H1 (cell line): Measurements from ENCODE around the gene HIPK2. TPM values are rescaled to one million over a fixed set of nuclear protein-coding genes. Genes with fewer than 3 reads are reported as not detected.

Source experiments
- CEBPB ChIP-seq: IDR thresholded peaks from 2 replicates; pipeline ENCODE4 v1.6.1; 2012; ENCODE audit warnings: low read depth, low read length
- CHD1 ChIP-seq: IDR thresholded peaks from 2 replicates; pipeline ENCODE4 v1.6.1; 2012; ENCODE audit warnings: low read depth, low read length, improper control_type of control experiment
- CHD7 ChIP-seq: fragments of 300-600 bp; sonication (generic); IDR thresholded peaks from 2 replicates; pipeline ENCODE4 v1.7.1; 2012; ENCODE audit warnings: low read length, moderate library complexity, mild to moderate bottlenecking, inconsistent platforms; ENCODE audit not compliant: insufficient replicate concordance
- EGR1 ChIP-seq: IDR thresholded peaks from 2 replicates; pipeline ENCODE4 v1.6.1; 2011; ENCODE audit warnings: low read depth, low read length, borderline replicate concordance
- MAX ChIP-seq: IDR thresholded peaks from 2 replicates; pipeline ENCODE4 v1.6.1; 2012; ENCODE audit warnings: inconsistent platforms
- POLR2A ChIP-seq, 2 experiments: IDR thresholded peaks; 1 replicate in 1 of 2; 2 replicates in 1 of 2; pipeline ENCODE4 v1.6.1; 2011; ENCODE audit warnings: low read depth in 2 of 2, low read length in 2 of 2, mild to moderate bottlenecking in 2 of 2; ENCODE audit errors: control extremely low read depth in 1 of 2
- RXRA ChIP-seq: IDR thresholded peaks from 2 replicates; pipeline ENCODE4 v1.6.1; 2011; ENCODE audit warnings: low read depth, mild to moderate bottlenecking, low read length, moderate library complexity; ENCODE audit not compliant: insufficient read depth
- SP1 ChIP-seq: IDR thresholded peaks from 2 replicates; pipeline ENCODE4 v1.6.1; 2011; ENCODE audit warnings: low read depth, low read length
- polyA plus RNA-seq, 7 experiments: library from polyadenylated mRNA; depleted of rRNA in 3 of 7; stranded (reverse) in 5 of 7; unstranded in 2 of 7; fragments of >200 nt in 5 of 7; fragments of 200-250 nt in 2 of 7; gene quantifications; 1 replicate in 5 of 7; 2 replicates in 1 of 7; 4 replicates in 1 of 7; pipeline versions ENCODE4 v1.2.1 to v1.2.3, GENCODE V29; 2011 to 2013; ENCODE audit warnings: missing spikeins in 2 of 7, mixed read lengths in 2 of 7
- total RNA-seq: library from RNA; stranded (reverse); fragmentation: NEBNext Ultra II Directional; extraction: Animal tissue kit (Norgen Biotek cat#: 25700); gene quantifications from 2 replicates; pipeline ENCODE4 v1.2.1, GENCODE V29; 2021

Gene HIPK2
- total and polyA plus RNA-seq, 2 of the 8 experiments (the other 6 are each of a cell fraction or from before 2014, with no cell fraction given), result 8.3 to 24.3 TPM

GRCh38 chr7:139538881-139539635 lies 238.7 kb downstream of the HIPK2 start (continued):
- TF ChIP-seq CHD7 (no peak), CEBPB (no peak), MAX (no peak), RXRA (no peak), CHD1 (no peak), EGR1 (no peak), SP1 (no peak), POLR2A (IDR thresholded peaks at IDR 0.05; ENCODE audit: control extremely low read depth in 1 of 2, low read depth in 2 of 2, low read length in 2 of 2) (no peak)
